ENCODE data around the gene ADGRA1. TPM values are rescaled to one million over a fixed set of nuclear protein-coding genes. Genes with fewer than 3 reads are reported as not detected.

ADGRA1 gene
- total and polyA plus RNA-seq, 2 donors (not counting 1 experiment from before 2014, with no cell fraction given), result not detected

- Histone ChIP-seq H3K4me1 (ENCODE audit: control insufficient read depth, extremely low read depth, insufficient read depth, low read length) (no peaks in the 10 kb centered on the region), H3K9me3 (ENCODE audit: control insufficient read depth, insufficient read depth, low read depth, low read length) (no peaks in the 10 kb centered on the region), H3K27me3 (ENCODE audit: control insufficient read depth, insufficient read depth, low read length) (no peaks in the 10 kb centered on the region), H3K36me3 (ENCODE audit: control insufficient read depth, insufficient read depth, low read length) (no peaks in the 10 kb centered on the region), H3K79me2 (ENCODE audit: control insufficient read depth, insufficient read depth, low read length) (no peaks in the 10 kb centered on the region), H3K4me2 (ENCODE audit: extremely low read depth, insufficient read depth, low read length) (no peak overlapping the region), H3K9ac (ENCODE audit: insufficient read depth, low read length) (no peak overlapping the region), H2AFZ (ENCODE audit: low read length) (no peak overlapping the region), H4K20me1 (ENCODE audit: control insufficient read depth, extremely low read depth, insufficient read depth, low read length) (no peaks in the 10 kb centered on the region), H3K4me3 (replicated peaks in 1 of 4; ENCODE audit: control extremely low read depth in 1 of 4, insufficient read depth in 1 of 4, low read depth in 3 of 4, low read length in 4 of 4) (no peak overlapping the region), H3K27ac (ENCODE audit: insufficient read depth, low read length) (no peak overlapping the region)
- DNase-seq (ENCODE audit: low read depth in 2 of 2), result no peak
- no peak for TF ChIP-seq CTCF (conservative IDR thresholded peaks at IDR 0.05 in 1 of 2, IDR thresholded peaks at IDR 0.05 in 1 of 2; ENCODE audit: low read depth in 1 of 2, low read length in 2 of 2)
- no peak for TF ChIP-seq EZH2 (IDR thresholded peaks at IDR 0.05; ENCODE audit: low read length, missing control alignments)
Measured at GRCh38 chr10:133113847-133114246, 26.1 kb downstream of the ADGRA1 start.

GRCh38 chr10:133114251-133114650, 26.5 kb downstream of the ADGRA1 start:
- H3K4me3 ChIP-seq (replicated peaks in 1 of 4; ENCODE audit: control extremely low read depth in 1 of 4, insufficient read depth in 1 of 4, low read depth in 3 of 4, low read length in 4 of 4), result no peak overlapping the region
- no peaks in the 10 kb centered on the region for H3K79me2 ChIP-seq (ENCODE audit: control insufficient read depth, insufficient read depth, low read length)
- no peak overlapping the region for H2AFZ ChIP-seq (ENCODE audit: low read length)
- TF ChIP-seq CTCF (conservative IDR thresholded peaks at IDR 0.05 in 1 of 2, IDR thresholded peaks at IDR 0.05 in 1 of 2; ENCODE audit: low read depth in 1 of 2, low read length in 2 of 2) (no peak), EZH2 (IDR thresholded peaks at IDR 0.05; ENCODE audit: low read length, missing control alignments) (no peak)
- no peaks in the 10 kb centered on the region for H3K9me3 ChIP-seq (ENCODE audit: control insufficient read depth, insufficient read depth, low read depth, low read length)
- H3K27ac ChIP-seq (ENCODE audit: insufficient read depth, low read length), result no peak overlapping the region
- H3K4me1 ChIP-seq (ENCODE audit: control insufficient read depth, extremely low read depth, insufficient read depth, low read length), result no peaks in the 10 kb centered on the region
- H3K4me2 ChIP-seq (ENCODE audit: extremely low read depth, insufficient read depth, low read length), result no peak overlapping the region
- no peaks in the 10 kb centered on the region for H3K36me3 ChIP-seq (ENCODE audit: control insufficient read depth, insufficient read depth, low read length)
- H3K9ac ChIP-seq (ENCODE audit: insufficient read depth, low read length), result no peak overlapping the region
- no peaks in the 10 kb centered on the region for H3K27me3 ChIP-seq (ENCODE audit: control insufficient read depth, insufficient read depth, low read length)
- H4K20me1 ChIP-seq (ENCODE audit: control insufficient read depth, extremely low read depth, insufficient read depth, low read length), result no peaks in the 10 kb centered on the region
- no peak for DNase-seq (ENCODE audit: low read depth in 2 of 2)

- Histone ChIP-seq H3K9me3 (ENCODE audit: control insufficient read depth, insufficient read depth, low read depth, low read length) (no peaks in the 10 kb centered on the region), H3K4me2 (ENCODE audit: extremely low read depth, insufficient read depth, low read length) (no peak overlapping the region)
Measured at GRCh38 chr10:133114726-133115452, 27.2 kb downstream of the ADGRA1 start.

More at GRCh38 chr10:133114726-133115452, 27.2 kb downstream of the ADGRA1 start:
- H2AFZ ChIP-seq (ENCODE audit: low read length), result no peak overlapping the region
- no peaks in the 10 kb centered on the region for H3K36me3 ChIP-seq (ENCODE audit: control insufficient read depth, insufficient read depth, low read length)
- H3K4me3 ChIP-seq (replicated peaks in 1 of 4; ENCODE audit: control extremely low read depth in 1 of 4, insufficient read depth in 1 of 4, low read depth in 3 of 4, low read length in 4 of 4), result no peak overlapping the region
- no peaks in the 10 kb centered on the region for H3K4me1 ChIP-seq (ENCODE audit: control insufficient read depth, extremely low read depth, insufficient read depth, low read length)
- H4K20me1 ChIP-seq (ENCODE audit: control insufficient read depth, extremely low read depth, insufficient read depth, low read length), result no peaks in the 10 kb centered on the region
- H3K79me2 ChIP-seq (ENCODE audit: control insufficient read depth, insufficient read depth, low read length), result no peaks in the 10 kb centered on the region
- no peak overlapping the region for H3K9ac ChIP-seq (ENCODE audit: insufficient read depth, low read length)
- no peak for DNase-seq (ENCODE audit: low read depth in 2 of 2)
- TF ChIP-seq CTCF (conservative IDR thresholded peaks at IDR 0.05 in 1 of 2, IDR thresholded peaks at IDR 0.05 in 1 of 2; ENCODE audit: low read depth in 1 of 2, low read length in 2 of 2) (no peak), EZH2 (IDR thresholded peaks at IDR 0.05; ENCODE audit: low read length, missing control alignments) (no peak)
- H3K27ac ChIP-seq (ENCODE audit: insufficient read depth, low read length), result no peak overlapping the region
- no peaks in the 10 kb centered on the region for H3K27me3 ChIP-seq (ENCODE audit: control insufficient read depth, insufficient read depth, low read length)
